ENCODE data around the gene FBXW5.

- TF ChIP-seq ZNF217 (IDR thresholded peaks at IDR 0.05), result no peak
- TF ChIP-seq ZNF384 (IDR thresholded peaks at IDR 0.05; ENCODE audit: borderline replicate concordance, low read depth, low read length), result no peak
- no peak for TF ChIP-seq CTCF (IDR thresholded peaks at IDR 0.05 in 2 of 3, conservative IDR thresholded peaks at IDR 0.05 in 1 of 3; ENCODE audit: control insufficient read depth in 2 of 3, extremely low read depth in 1 of 3, insufficient read depth in 1 of 3, low read depth in 3 of 3, low read length in 3 of 3)
- no peak for TF ChIP-seq POLR2A (IDR thresholded peaks at IDR 0.05; ENCODE audit: low read depth, low read length)
- TF ChIP-seq ZSCAN29 (IDR thresholded peaks at IDR 0.05), result no peak
- no peak for TF ChIP-seq ELK1 (IDR thresholded peaks at IDR 0.05; ENCODE audit: low read depth, low read length)
- no peak for TF ChIP-seq MYC (IDR thresholded peaks at IDR 0.05; ENCODE audit: insufficient read depth, insufficient read length, insufficient replicate concordance, low read length, severe bottlenecking)
- TF ChIP-seq PBX3 (IDR thresholded peaks at IDR 0.05; ENCODE audit: insufficient replicate concordance, low read depth, low read length), result no peak
- TF ChIP-seq TCF7 (IDR thresholded peaks at IDR 0.05; ENCODE audit: borderline replicate concordance), result no peak
- no peak for TF ChIP-seq ATF3 (IDR thresholded peaks at IDR 0.05; ENCODE audit: borderline replicate concordance, extremely low read depth, low read depth, low read length)
- no peak for TF ChIP-seq PKNOX1 (IDR thresholded peaks at IDR 0.05)
- no peak for TF ChIP-seq SREBF2 (IDR thresholded peaks at IDR 0.05; ENCODE audit: low read length)
- TF ChIP-seq ATF7 (IDR thresholded peaks at IDR 0.05; ENCODE audit: low read depth), result no peak
- no peak for TF ChIP-seq ZZZ3 (IDR thresholded peaks at IDR 0.05; ENCODE audit: control insufficient read depth, insufficient read length, low read depth)
Measured at GRCh38 chr9:136962163-136962562, 17.6 kb upstream of the FBXW5 start.
